T-helper 1 cell treated with Interleukin-12 subunit alpha and Interleukin-12 subunit beta and Interleukin-4 antibody, amounts not matched to agents 30 μg/mL and 1 μg/mL, for 36 hours (primary cell): ENCODE results near the gene MYORG.

Experiments
- H3K27ac Mint-ChIP-seq: one replicate; pipeline ENCODE4 v1.8.0; 2021; ENCODE audit warnings: mild to moderate bottlenecking, mixed read lengths
- H3K27me3 Mint-ChIP-seq: one replicate; pipeline ENCODE4 v1.8.0; 2021; ENCODE audit warnings: low read depth, mixed read lengths
- H3K36me3 Mint-ChIP-seq: one replicate; pipeline ENCODE4 v1.8.0; 2021; ENCODE audit warnings: low read depth, mixed read lengths
- H3K4me1 Mint-ChIP-seq: one replicate; pipeline ENCODE4 v1.8.0; 2021; ENCODE audit warnings: low read depth, mixed read lengths
- H3K4me3 Mint-ChIP-seq: one replicate; pipeline ENCODE4 v1.8.0; 2021; ENCODE audit warnings: mild to moderate bottlenecking, moderate library complexity, mixed read lengths
- H3K9me3 Mint-ChIP-seq: one replicate; pipeline ENCODE4 v1.8.0; 2021; ENCODE audit warnings: mixed read lengths

Gene MYORG

GRCh38 chr9:34321451-34321850 lies 55.2 kb downstream of the MYORG start:
- no peaks in the 10 kb centered on the region for H3K36me3 Mint-ChIP-seq
- no peak overlapping the region for H3K4me3 Mint-ChIP-seq
- H3K27ac Mint-ChIP-seq = no peak overlapping the region
- peaks cover 1% of the 10 kb centered on the region for H3K4me1 Mint-ChIP-seq
- H3K9me3 Mint-ChIP-seq = no peaks in the 10 kb centered on the region
- no peaks in the 10 kb centered on the region for H3K27me3 Mint-ChIP-seq

- H3K4me3 Mint-ChIP-seq = no peak overlapping the region
- H3K27ac Mint-ChIP-seq = no peak overlapping the region
- no peaks in the 10 kb centered on the region for H3K27me3 Mint-ChIP-seq
- H3K9me3 Mint-ChIP-seq = no peaks in the 10 kb centered on the region
- no peaks in the 10 kb centered on the region for H3K4me1 Mint-ChIP-seq
- H3K36me3 Mint-ChIP-seq = no peaks in the 10 kb centered on the region
These were observed 58.4 kb downstream of the MYORG start for GRCh38 chr9:34318163-34318790.

GRCh38 chr9:34317436-34317835 lies 59.3 kb downstream of the MYORG start:
- Mint-ChIP-seq H3K9me3 (peaks cover 3% of the 10 kb centered on the region), H3K4me3 (no peak overlapping the region), H3K36me3 (no peaks in the 10 kb centered on the region), H3K4me1 (no peaks in the 10 kb centered on the region), H3K27ac (no peak overlapping the region), H3K27me3 (no peaks in the 10 kb centered on the region)
